HepG2 (cell line): ENCODE measurements around the gene MYL12B. TPM values are rescaled to one million over a fixed set of nuclear protein-coding genes. Genes with fewer than 3 reads are reported as not detected.

Source experiments
- ATAC-seq: fragments of 200-7000 bp; cut with Tn5 transposase; 3 replicates; pipeline ENCODE4 v1.9.1; 2020; ENCODE audit warnings: mild to moderate bottlenecking, moderate library complexity
- BruUV-seq: library from RNA; stranded (reverse); fragments of 400-500 nt; replicated peaks from 2 replicates; lab custom pipeline; 2021; lab: Mats Ljungman, UMichigan
- CTCF ChIA-PET: fragments of 300-600 bp; formaldehyde crosslinking; extraction: SDS; loops from one replicate; lab custom pipeline; 2021; ENCODE audit warnings: low total read pairs, inconsistent platforms, low intra/inter-chr PET ratio; lab: Yijun Ruan, JAX
- POLR2A ChIA-PET: fragments of 350-600 bp; sonication (Branson Sonifier 250); formaldehyde crosslinking; loops from one replicate; lab custom pipeline; 2020; ENCODE audit warnings: antibody characterized with exemption, inconsistent platforms; lab: Yijun Ruan, JAX
- DNase-seq: peaks from one replicate; pipeline ENCODE4 v3.0.0-alpha.2; 2015; ENCODE audit warnings: low spot score
- FAIRE-seq: peaks from 3 replicates; lab custom pipeline; 2011; peaks lifted over from hg19 to GRCh38; lab: Jason Lieb, UNC
- H2AFZ ChIP-seq: one replicate; pipeline ENCODE4 v1.6.1; 2011; ENCODE audit warnings: low read length, inconsistent platforms
- H3K27ac ChIP-seq: fragments of 300-600 bp; 3 replicates; pipeline ENCODE4 v1.8.0; 2011; ENCODE audit warnings: mixed run types, mild to moderate bottlenecking, mixed read lengths, low read length, inconsistent platforms; ENCODE audit not compliant: insufficient read depth; ENCODE audit errors: extremely low read length
- H3K27me3 ChIP-seq, 2 experiments: fragments of 200-600 bp in 1 of 2; 2 replicates in 1 of 2; 3 replicates in 1 of 2; pipeline versions ENCODE4 v1.6.0 to v1.8.0; 2011; ENCODE audit warnings: low read length in 2 of 2, mild to moderate bottlenecking in 2 of 2, moderate library complexity in 2 of 2, inconsistent platforms in 1 of 2; ENCODE audit not compliant: insufficient read depth in 2 of 2, control insufficient read depth in 1 of 2
- H3K36me3 ChIP-seq, 2 experiments: fragments of 200-600 bp in 1 of 2; replicated peaks in 1 of 2; 2 replicates in 1 of 2; 3 replicates in 1 of 2; pipeline versions ENCODE4 v1.5.1 to v1.8.0; 2011; ENCODE audit warnings: low read length in 2 of 2, inconsistent platforms in 1 of 2; ENCODE audit not compliant: insufficient read depth in 2 of 2, control insufficient read depth in 1 of 2
- H3K4me1 ChIP-seq: 2 replicates; pipeline ENCODE4 v1.5.1; 2012; ENCODE audit warnings: low read length, inconsistent platforms; ENCODE audit not compliant: insufficient read depth
- H3K4me2 ChIP-seq: 2 replicates; pipeline ENCODE4 v1.6.0; 2011; ENCODE audit warnings: low read depth, low read length, inconsistent platforms
- H3K4me3 ChIP-seq, 3 experiments: fragments of 200-600 bp in 1 of 3; sonication (generic), shearing (Covaris generic) in 1 of 3; replicated peaks in 1 of 3; 2 replicates each; pipeline ENCODE4 v1.5.1; 2011 to 2016; ENCODE audit warnings: low read length in 3 of 3, inconsistent platforms in 2 of 3, low read depth in 2 of 3, mild to moderate bottlenecking in 2 of 3, control low read depth in 1 of 3, mixed read lengths in 1 of 3; ENCODE audit not compliant: insufficient read depth in 1 of 3
- H3K79me2 ChIP-seq: one replicate; pipeline ENCODE4 v1.6.1; 2011; ENCODE audit warnings: low read length, inconsistent platforms; ENCODE audit not compliant: insufficient read depth
- H3K9ac ChIP-seq: 2 replicates; pipeline ENCODE4 v1.6.0; 2011; ENCODE audit warnings: mild to moderate bottlenecking, low read depth, low read length, inconsistent platforms; ENCODE audit not compliant: insufficient read depth
- H3K9me3 ChIP-seq: 2 replicates; pipeline ENCODE4 v1.5.1; 2012; ENCODE audit warnings: mild to moderate bottlenecking, low read length
- H4K20me1 ChIP-seq: 2 replicates; pipeline ENCODE4 v1.6.0; 2011; ENCODE audit warnings: inconsistent platforms, mild to moderate bottlenecking, low read length, moderate library complexity; ENCODE audit not compliant: insufficient read depth
- HHEX ChIP-seq: IDR thresholded peaks from 2 replicates; pipeline ENCODE4 v1.6.1; 2016; ENCODE audit warnings: control low read depth
- MEF2D ChIP-seq: sonication (generic); formaldehyde crosslinking; IDR thresholded peaks from 2 replicates; pipeline ENCODE4 v1.5.1; 2020; ENCODE audit warnings: mild to moderate bottlenecking, missing genetic modification reagents
- NFATC3 ChIP-seq: sonication (generic); formaldehyde crosslinking; IDR thresholded peaks from 2 replicates; pipeline ENCODE4 v1.5.1; 2020; ENCODE audit warnings: mild to moderate bottlenecking, missing genetic modification reagents
- SAFB2 ChIP-seq: sonication (generic); formaldehyde crosslinking; IDR thresholded peaks from 2 replicates; pipeline ENCODE4 v1.5.1; 2020; ENCODE audit warnings: missing genetic modification reagents, low read depth, mild to moderate bottlenecking, borderline replicate concordance
- THYN1 ChIP-seq: sonication (generic); formaldehyde crosslinking; IDR thresholded peaks from 2 replicates; pipeline ENCODE4 v1.8.1; 2023; ENCODE audit warnings: low read depth, mild to moderate bottlenecking, moderate library complexity, missing genetic modification reagents, borderline replicate concordance
- ZNF800 ChIP-seq: sonication (generic); formaldehyde crosslinking; IDR thresholded peaks from 2 replicates; pipeline ENCODE4 v1.4.0; 2020; ENCODE audit warnings: missing genetic modification reagents
- WGBS: methylation state at CpG from one replicate; pipeline ENCODE4 v1.1.6; 2017; ENCODE audit warnings: low lambda C conversion rate; 5-methylcytosine and 5-hydroxymethylcytosine counted together
- in situ Hi-C: cut with HindIII; loops from 2 replicates; pipeline ENCODE4 v1.10.0; 2017; ENCODE audit warnings: low pct_unique_long_range_greater_than_20kb; ENCODE audit not compliant: extremely low pct_ligation_motif_present
- intact Hi-C: fragments of 100-400 bp; cut with micrococcal nuclease; formaldehyde crosslinking; loops from one replicate; pipeline ENCODE4 v1.10.0; 2022; ENCODE audit not compliant: unreplicated experiment
- polyA plus RNA-seq, 8 experiments: library from polyadenylated mRNA; depleted of rRNA in 3 of 8; stranded (reverse) in 7 of 8; unstranded in 1 of 8; fragments of >200 nt; fragmentation: Illumina TruSeq in 4 of 8; extraction: Trizol in 4 of 8; gene quantifications; 2 replicates each; pipeline versions ENCODE4 v1.2.1 to v1.2.3, GENCODE V29; 2011 to 2016; ENCODE audit warnings: low read depth in 4 of 8, missing spikeins in 1 of 8, mixed read lengths in 1 of 8; ENCODE audit not compliant: insufficient read depth in 1 of 8
- total RNA-seq, 5 experiments: library from RNA; depleted of rRNA; stranded (reverse); fragments of >200 nt; fragmentation: Illumina TruSeq; extraction: Trizol; gene quantifications; 2 replicates each; pipeline ENCODE4 v1.2.3, GENCODE V29; 2016; ENCODE audit warnings: low read depth in 1 of 5
- TF ChIP-seq, protein P1 (sequence below), 2 experiments: sonication (generic) in 1 of 2; formaldehyde crosslinking in 1 of 2; IDR thresholded peaks; 2 replicates each; pipeline versions ENCODE4 v1.5.1 to v1.6.1; 2011 to 2020; ENCODE audit warnings: borderline replicate concordance in 1 of 2, low read depth in 1 of 2, low read length in 1 of 2, mild to moderate bottlenecking in 1 of 2, missing genetic modification reagents in 1 of 2, moderate library complexity in 1 of 2
- TF ChIP-seq, protein P2 (sequence below): sonication (generic); formaldehyde crosslinking; IDR thresholded peaks from 2 replicates; pipeline ENCODE4 v1.5.1; 2020; ENCODE audit warnings: missing genetic modification reagents, mild to moderate bottlenecking, borderline replicate concordance
- TF ChIP-seq, protein P3 (sequence below), 2 experiments: IDR thresholded peaks; 2 replicates each; pipeline ENCODE4 v1.6.1; 2011 to 2012; ENCODE audit warnings: low read length in 2 of 2, borderline replicate concordance in 1 of 2, low read depth in 1 of 2, mild to moderate bottlenecking in 1 of 2, moderate library complexity in 1 of 2

MYL12B gene
- total and polyA plus RNA-seq, 2 of the 13 experiments (the other 11 are each of a cell fraction or from before 2014, with no cell fraction given), result 265 to 340 TPM

GRCh38 chr18:3212657-3213056 is 49.3 kb upstream of the MYL12B start:
- H4K20me1 ChIP-seq, result no peaks in the 10 kb centered on the region
- ATAC-seq (no peak), DNase-seq (no peak), FAIRE-seq (no peak)
- WGBS, result 83% methylated on average over 4 of the region's 4 CpGs
- no peak overlapping the region for H3K4me2 ChIP-seq
- H2AFZ ChIP-seq, result no peak overlapping the region
- H3K36me3 ChIP-seq, result no peaks in the 10 kb centered on the region
- ChIA-PET POLR2A (interaction anchor here (2.4 kb wide), 1 partner anchor 34 kb away, joined by 9 read pairs; the partner anchor contains the start of gene MYL12A), CTCF (no interaction called here)
- BruUV-seq, result no TSS peak
- intact Hi-C loops (no loop called here), in situ Hi-C loops (no loop called here)
- no peak overlapping the region for H3K4me3 ChIP-seq
- H3K27ac ChIP-seq, result no peak overlapping the region
- no peaks in the 10 kb centered on the region for H3K79me2 ChIP-seq
- H3K4me1 ChIP-seq, result peaks cover 70% of the 10 kb centered on the region
- H3K27me3 ChIP-seq, result no peaks in the 10 kb centered on the region
- no peak overlapping the region for H3K9ac ChIP-seq
- no peaks in the 10 kb centered on the region for H3K9me3 ChIP-seq
- TF ChIP-seq, protein P1, sequence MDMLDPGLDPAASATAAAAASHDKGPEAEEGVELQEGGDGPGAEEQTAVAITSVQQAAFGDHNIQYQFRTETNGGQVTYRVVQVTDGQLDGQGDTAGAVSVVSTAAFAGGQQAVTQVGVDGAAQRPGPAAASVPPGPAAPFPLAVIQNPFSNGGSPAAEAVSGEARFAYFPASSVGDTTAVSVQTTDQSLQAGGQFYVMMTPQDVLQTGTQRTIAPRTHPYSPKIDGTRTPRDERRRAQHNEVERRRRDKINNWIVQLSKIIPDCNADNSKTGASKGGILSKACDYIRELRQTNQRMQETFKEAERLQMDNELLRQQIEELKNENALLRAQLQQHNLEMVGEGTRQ (IDR thresholded peaks at IDR 0.05; ENCODE audit: low read depth, low read length), result no peak
- TF ChIP-seq, protein P1 (CRISPR knock-in tag; IDR thresholded peaks at IDR 0.05; ENCODE audit: borderline replicate concordance), result no peak
- TF ChIP-seq MEF2D (CRISPR knock-in tag) (no peak), HHEX (no peak), SAFB2 (CRISPR knock-in tag) (no peak), ZNF800 (CRISPR knock-in tag) (no peak), THYN1 (CRISPR knock-in tag) (no peak), NFATC3 (no peak)
- TF ChIP-seq, protein P2, sequence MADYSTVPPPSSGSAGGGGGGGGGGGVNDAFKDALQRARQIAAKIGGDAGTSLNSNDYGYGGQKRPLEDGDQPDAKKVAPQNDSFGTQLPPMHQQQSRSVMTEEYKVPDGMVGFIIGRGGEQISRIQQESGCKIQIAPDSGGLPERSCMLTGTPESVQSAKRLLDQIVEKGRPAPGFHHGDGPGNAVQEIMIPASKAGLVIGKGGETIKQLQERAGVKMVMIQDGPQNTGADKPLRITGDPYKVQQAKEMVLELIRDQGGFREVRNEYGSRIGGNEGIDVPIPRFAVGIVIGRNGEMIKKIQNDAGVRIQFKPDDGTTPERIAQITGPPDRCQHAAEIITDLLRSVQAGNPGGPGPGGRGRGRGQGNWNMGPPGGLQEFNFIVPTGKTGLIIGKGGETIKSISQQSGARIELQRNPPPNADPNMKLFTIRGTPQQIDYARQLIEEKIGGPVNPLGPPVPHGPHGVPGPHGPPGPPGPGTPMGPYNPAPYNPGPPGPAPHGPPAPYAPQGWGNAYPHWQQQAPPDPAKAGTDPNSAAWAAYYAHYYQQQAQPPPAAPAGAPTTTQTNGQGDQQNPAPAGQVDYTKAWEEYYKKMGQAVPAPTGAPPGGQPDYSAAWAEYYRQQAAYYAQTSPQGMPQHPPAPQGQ (CRISPR knock-in tag), result no peak
- TF ChIP-seq, protein P3, sequence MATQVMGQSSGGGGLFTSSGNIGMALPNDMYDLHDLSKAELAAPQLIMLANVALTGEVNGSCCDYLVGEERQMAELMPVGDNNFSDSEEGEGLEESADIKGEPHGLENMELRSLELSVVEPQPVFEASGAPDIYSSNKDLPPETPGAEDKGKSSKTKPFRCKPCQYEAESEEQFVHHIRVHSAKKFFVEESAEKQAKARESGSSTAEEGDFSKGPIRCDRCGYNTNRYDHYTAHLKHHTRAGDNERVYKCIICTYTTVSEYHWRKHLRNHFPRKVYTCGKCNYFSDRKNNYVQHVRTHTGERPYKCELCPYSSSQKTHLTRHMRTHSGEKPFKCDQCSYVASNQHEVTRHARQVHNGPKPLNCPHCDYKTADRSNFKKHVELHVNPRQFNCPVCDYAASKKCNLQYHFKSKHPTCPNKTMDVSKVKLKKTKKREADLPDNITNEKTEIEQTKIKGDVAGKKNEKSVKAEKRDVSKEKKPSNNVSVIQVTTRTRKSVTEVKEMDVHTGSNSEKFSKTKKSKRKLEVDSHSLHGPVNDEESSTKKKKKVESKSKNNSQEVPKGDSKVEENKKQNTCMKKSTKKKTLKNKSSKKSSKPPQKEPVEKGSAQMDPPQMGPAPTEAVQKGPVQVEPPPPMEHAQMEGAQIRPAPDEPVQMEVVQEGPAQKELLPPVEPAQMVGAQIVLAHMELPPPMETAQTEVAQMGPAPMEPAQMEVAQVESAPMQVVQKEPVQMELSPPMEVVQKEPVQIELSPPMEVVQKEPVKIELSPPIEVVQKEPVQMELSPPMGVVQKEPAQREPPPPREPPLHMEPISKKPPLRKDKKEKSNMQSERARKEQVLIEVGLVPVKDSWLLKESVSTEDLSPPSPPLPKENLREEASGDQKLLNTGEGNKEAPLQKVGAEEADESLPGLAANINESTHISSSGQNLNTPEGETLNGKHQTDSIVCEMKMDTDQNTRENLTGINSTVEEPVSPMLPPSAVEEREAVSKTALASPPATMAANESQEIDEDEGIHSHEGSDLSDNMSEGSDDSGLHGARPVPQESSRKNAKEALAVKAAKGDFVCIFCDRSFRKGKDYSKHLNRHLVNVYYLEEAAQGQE (IDR thresholded peaks at IDR 0.05; ENCODE audit: borderline replicate concordance in 1 of 2, low read depth in 1 of 2, low read length in 2 of 2), result no peak
